ENCODE results near the gene KIFAP3.
A peak's percentile ranks its signal among the peaks of the same experiment; 100 is the strongest.

KIFAP3 gene

DNA sequence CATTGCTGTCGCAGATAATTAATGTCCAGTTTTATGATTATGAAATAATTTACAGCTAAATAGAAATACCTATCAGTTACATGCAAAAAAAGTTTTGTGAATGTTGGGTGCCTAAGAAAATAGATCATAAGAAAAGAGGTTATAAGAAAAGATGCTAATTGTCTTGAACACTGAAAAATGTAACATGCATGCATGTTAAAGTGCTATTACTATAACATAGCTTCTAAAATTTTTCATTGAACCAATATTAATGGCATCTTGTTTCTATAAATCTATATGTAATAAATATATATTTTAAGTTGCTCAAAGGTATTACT lies 145.3 kb downstream of the KIFAP3 start:
- Histone ChIP-seq H3K27ac (no peak overlapping the region), H3K4me3 (ENCODE audit: low read depth, low read length) (no peak overlapping the region), H3K9ac (no peak overlapping the region), H3K79me2 (no peaks in the 10 kb centered on the region), H3K27me3 (ENCODE audit: control insufficient read depth, insufficient read depth, low read length) (no peaks in the 10 kb centered on the region), H2AFZ (no peak overlapping the region), H3K4me2 (ENCODE audit: low read length) (no peak overlapping the region), H3K36me3 (ENCODE audit: control insufficient read depth, insufficient read depth, low read length) (no peaks in the 10 kb centered on the region), H3K4me1 (no peaks in the 10 kb centered on the region), H3K9me3 (ENCODE audit: control insufficient read depth, low read length) (no peaks in the 10 kb centered on the region)
- TF ChIP-seq, protein P1, sequence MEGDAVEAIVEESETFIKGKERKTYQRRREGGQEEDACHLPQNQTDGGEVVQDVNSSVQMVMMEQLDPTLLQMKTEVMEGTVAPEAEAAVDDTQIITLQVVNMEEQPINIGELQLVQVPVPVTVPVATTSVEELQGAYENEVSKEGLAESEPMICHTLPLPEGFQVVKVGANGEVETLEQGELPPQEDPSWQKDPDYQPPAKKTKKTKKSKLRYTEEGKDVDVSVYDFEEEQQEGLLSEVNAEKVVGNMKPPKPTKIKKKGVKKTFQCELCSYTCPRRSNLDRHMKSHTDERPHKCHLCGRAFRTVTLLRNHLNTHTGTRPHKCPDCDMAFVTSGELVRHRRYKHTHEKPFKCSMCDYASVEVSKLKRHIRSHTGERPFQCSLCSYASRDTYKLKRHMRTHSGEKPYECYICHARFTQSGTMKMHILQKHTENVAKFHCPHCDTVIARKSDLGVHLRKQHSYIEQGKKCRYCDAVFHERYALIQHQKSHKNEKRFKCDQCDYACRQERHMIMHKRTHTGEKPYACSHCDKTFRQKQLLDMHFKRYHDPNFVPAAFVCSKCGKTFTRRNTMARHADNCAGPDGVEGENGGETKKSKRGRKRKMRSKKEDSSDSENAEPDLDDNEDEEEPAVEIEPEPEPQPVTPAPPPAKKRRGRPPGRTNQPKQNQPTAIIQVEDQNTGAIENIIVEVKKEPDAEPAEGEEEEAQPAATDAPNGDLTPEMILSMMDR (IDR thresholded peaks at IDR 0.05) = no peak

DNA sequence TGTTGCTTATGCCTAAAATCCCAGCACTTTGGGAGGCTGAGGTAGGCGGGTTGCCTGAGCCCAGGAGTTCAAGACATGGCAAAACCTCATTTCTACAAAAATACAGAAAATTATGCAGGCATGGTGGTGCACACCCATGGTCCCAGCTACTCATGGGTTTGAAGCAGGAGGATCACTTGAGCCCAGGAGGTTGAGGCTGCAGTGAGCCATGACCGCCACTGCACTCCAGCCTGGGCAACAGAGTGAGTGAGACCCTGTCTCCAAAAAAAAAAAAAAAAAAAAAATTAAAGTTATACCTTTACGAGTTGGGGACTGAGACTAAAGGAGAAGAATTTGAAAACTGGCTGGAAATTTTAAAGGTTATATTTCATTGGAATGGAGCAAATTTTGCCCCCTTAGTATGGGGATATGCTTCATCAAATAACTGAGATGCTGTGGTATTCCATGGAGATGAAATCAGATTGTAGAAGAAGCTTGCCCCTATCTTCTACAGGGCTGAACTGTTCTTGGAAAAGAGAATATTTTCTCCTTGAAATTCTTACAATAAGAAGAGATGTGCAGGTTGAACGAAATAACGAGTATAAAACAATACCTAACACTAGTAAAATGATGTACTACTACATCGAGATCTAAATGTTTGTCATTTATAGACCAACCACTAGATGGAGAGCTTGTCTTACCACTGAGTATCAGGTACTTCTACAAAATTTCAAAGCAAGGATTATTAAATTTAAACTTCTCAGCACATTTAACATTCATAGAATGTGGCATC lies 145.9 kb downstream of the KIFAP3 start:
- Histone ChIP-seq H3K4me3 (ENCODE audit: low read depth, low read length) (no peak overlapping the region), H3K79me2 (no peaks in the 10 kb centered on the region), H3K4me2 (ENCODE audit: low read length) (no peak overlapping the region), H3K36me3 (ENCODE audit: control insufficient read depth, insufficient read depth, low read length) (no peaks in the 10 kb centered on the region), H3K9me3 (ENCODE audit: control insufficient read depth, low read length) (no peaks in the 10 kb centered on the region), H3K27me3 (ENCODE audit: control insufficient read depth, insufficient read depth, low read length) (no peaks in the 10 kb centered on the region), H2AFZ (no peak overlapping the region), H3K27ac (no peak overlapping the region), H3K4me1 (no peaks in the 10 kb centered on the region), H3K9ac (no peak overlapping the region)
- TF ChIP-seq, protein P1 (IDR thresholded peaks at IDR 0.05) = peak; percentile 54

DNA sequence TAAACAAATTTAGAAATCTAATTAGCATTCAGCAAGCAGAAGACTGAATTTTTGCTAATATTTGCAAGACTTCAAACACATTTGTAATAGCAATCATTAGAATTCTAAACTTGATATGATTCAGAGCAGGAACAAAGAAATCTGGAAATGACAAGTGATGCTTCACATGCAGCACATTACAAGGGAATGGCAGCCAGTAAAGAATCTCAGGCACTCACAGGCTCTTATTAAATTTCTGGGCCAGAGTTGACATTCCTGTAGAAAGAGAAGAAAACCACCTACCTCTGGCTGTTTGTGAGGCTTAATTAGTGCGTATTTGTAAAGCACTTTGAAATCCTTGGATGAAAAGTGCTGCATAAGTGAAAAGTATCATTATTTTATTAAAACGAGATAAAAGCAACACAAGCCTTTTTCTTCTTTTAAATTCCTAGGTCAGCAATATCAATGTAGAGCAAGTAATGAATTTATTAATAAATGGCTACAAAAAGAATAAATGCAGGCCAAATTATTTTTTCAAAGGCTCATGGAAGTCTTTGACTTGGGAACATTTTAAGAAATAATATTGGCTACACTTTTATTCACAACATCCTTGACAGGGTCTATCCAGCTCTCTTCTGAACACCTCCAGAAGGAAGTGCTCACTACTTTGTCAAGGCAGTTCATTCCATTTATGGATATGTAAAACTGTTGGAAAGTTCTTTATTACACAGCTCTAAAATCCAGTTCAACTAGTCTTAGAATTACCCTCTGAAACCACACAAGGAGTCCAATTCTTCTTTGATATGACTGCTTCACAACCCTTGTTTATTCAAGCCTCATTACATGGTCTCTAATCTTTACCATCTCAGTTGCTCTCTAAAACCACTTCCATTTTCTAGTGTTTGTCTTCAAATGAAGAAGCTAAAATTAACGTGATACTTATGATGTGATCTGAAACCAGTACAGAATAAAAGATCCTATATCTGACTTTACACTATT lies 148.7 kb downstream of the KIFAP3 start:
- H3K9ac ChIP-seq = no peak overlapping the region
- no peak overlapping the region for H3K4me2 ChIP-seq (ENCODE audit: low read length)
- H3K79me2 ChIP-seq = no peaks in the 10 kb centered on the region
- TF ChIP-seq, protein P1 (IDR thresholded peaks at IDR 0.05) = no peak
- H3K36me3 ChIP-seq (ENCODE audit: control insufficient read depth, insufficient read depth, low read length) = no peaks in the 10 kb centered on the region
- H3K4me3 ChIP-seq (ENCODE audit: low read depth, low read length) = no peak overlapping the region
- no peaks in the 10 kb centered on the region for H3K27me3 ChIP-seq (ENCODE audit: control insufficient read depth, insufficient read depth, low read length)
- H3K4me1 ChIP-seq = no peaks in the 10 kb centered on the region
- H3K9me3 ChIP-seq (ENCODE audit: control insufficient read depth, low read length) = no peaks in the 10 kb centered on the region
- H2AFZ ChIP-seq = no peak overlapping the region
- no peak overlapping the region for H3K27ac ChIP-seq

DNA sequence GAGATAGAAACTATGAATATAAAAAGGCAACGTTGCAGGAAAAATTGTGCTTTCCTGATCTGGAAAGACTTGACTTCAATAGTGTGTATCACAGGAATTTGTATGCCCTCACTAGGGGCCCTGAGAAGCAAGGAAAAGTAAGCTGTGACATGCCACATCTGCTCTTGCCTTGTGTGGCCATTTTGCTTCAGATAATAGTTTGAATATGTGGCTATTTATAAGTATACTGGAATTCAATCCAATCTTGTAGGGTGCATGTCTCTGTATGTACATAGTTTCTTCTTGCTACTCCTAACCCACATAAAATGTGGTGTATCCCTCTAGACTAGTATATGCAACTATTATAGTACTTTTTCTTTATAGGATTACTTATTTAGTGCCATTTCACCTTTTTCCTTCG lies 149.7 kb downstream of the KIFAP3 start:
- H3K27ac ChIP-seq = no peak overlapping the region
- no peak overlapping the region for H3K9ac ChIP-seq
- no peak overlapping the region for H3K4me3 ChIP-seq (ENCODE audit: low read depth, low read length)
- no peak overlapping the region for H2AFZ ChIP-seq
- no peaks in the 10 kb centered on the region for H3K4me1 ChIP-seq
- H3K9me3 ChIP-seq (ENCODE audit: control insufficient read depth, low read length) = no peaks in the 10 kb centered on the region
- no peaks in the 10 kb centered on the region for H3K36me3 ChIP-seq (ENCODE audit: control insufficient read depth, insufficient read depth, low read length)
- no peaks in the 10 kb centered on the region for H3K27me3 ChIP-seq (ENCODE audit: control insufficient read depth, insufficient read depth, low read length)
- H3K79me2 ChIP-seq = no peaks in the 10 kb centered on the region
- TF ChIP-seq, protein P1 (IDR thresholded peaks at IDR 0.05) = no peak
- no peak overlapping the region for H3K4me2 ChIP-seq (ENCODE audit: low read length)

Measured in parathyroid adenoma (tissue), 2 donors.